ENCODE results near the gene MAP2K1.
"Not testable (repeated sequence)": the region's sequence is repeated elsewhere in the genome, so short reads cannot be mapped to it uniquely, and the experiment has no call there.

DNA sequence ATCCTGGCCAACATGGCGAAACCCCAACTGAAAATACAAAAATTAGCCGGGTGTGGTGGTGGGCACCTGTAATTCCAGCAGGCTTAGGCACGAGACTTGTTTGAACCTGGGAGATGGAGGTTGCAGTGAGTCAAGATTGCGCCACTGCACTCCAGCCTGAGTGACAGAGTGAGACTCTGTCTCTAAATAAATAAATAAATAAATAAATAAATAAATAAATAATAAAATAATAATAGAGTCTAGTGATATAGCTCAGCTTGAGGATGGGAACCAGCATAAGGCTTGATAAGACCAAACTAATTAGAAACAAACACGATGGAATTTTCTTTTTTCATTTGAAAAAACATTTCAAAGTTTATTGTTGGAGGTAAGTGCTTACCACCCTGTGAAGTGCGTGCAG lies 74.6 kb downstream of the MAP2K1 start:
- TF ChIP-seq, protein P1, sequence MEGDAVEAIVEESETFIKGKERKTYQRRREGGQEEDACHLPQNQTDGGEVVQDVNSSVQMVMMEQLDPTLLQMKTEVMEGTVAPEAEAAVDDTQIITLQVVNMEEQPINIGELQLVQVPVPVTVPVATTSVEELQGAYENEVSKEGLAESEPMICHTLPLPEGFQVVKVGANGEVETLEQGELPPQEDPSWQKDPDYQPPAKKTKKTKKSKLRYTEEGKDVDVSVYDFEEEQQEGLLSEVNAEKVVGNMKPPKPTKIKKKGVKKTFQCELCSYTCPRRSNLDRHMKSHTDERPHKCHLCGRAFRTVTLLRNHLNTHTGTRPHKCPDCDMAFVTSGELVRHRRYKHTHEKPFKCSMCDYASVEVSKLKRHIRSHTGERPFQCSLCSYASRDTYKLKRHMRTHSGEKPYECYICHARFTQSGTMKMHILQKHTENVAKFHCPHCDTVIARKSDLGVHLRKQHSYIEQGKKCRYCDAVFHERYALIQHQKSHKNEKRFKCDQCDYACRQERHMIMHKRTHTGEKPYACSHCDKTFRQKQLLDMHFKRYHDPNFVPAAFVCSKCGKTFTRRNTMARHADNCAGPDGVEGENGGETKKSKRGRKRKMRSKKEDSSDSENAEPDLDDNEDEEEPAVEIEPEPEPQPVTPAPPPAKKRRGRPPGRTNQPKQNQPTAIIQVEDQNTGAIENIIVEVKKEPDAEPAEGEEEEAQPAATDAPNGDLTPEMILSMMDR (IDR thresholded peaks at IDR 0.05) = not testable (repeated sequence)
- not testable (repeated sequence) for TF ChIP-seq POLR2A (IDR thresholded peaks at IDR 0.05)
